ENCODE measurements around the gene ANGEL1.

Gene ANGEL1

DNA sequence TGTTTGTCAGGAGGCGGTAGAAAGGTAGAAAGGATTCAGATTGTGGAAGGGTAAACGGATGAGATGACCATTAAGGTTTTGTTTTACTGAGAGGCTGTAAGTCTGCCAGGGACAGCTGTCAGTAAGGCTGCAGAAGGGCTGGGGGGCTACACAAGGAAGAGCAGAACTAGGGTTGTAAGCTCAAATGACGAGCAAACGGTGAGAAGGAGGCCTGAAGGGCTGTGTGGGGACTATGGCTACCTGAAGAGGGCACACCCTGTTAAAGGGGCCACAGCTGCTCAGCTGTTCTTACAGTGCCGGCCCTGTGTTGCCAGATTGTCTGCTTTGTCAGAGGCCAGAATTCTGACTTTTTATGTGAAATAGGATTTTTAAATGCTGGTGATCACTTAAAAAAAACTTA lies 32.3 kb downstream of the ANGEL1 start:
- in situ Hi-C loops (cut with MboI; ENCODE audit: low sequenced_read_pairs), result no loop called here

- in situ Hi-C loops (cut with MboI; ENCODE audit: low sequenced_read_pairs), result no loop called here
Observed at GRCh38 chr14:76780058-76780345, 32.7 kb downstream of the ANGEL1 start.

DNA sequence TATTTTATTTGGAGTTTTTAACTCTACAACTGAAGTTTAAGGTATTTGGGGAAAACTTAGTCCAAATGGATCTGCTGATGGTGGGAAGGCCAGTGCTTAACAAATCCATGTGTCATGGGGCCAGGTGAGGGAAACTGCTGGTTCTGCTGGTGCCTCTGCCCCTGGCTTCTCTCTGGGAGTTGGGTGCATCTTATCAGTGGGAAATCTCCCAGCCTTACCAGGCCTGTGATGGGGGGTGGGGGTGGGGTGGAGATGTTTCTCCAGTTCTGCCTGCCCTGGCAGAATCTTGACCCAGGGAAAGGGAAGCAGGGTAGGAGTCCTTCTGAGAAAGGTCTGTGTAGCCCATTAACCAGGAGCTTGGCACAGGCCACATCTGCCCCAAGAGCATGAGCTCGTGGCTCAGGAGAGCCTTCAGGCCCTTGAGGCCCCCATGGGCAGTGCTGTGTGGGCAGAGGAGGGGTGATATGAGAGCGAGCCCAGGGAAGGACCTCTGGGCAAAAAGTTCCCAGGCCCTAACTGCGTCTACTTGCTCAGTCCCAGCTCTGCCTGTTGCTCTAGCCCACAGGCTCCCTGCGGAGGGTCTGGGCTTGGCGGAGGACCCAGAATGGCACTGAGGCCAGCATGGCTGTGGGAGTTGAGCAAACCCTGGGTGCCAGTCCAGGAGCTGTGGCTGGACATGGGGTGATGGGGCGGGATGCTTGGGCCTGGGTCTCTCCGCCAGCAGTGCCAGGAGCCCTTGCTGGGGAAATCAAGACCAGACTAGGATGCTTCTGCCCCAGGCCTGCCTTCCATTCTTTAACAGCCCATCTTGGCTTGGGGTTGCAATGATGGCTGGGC lies 33.2 kb downstream of the ANGEL1 start:
- in situ Hi-C loops (cut with MboI; ENCODE audit: low sequenced_read_pairs), result no loop called here

DNA sequence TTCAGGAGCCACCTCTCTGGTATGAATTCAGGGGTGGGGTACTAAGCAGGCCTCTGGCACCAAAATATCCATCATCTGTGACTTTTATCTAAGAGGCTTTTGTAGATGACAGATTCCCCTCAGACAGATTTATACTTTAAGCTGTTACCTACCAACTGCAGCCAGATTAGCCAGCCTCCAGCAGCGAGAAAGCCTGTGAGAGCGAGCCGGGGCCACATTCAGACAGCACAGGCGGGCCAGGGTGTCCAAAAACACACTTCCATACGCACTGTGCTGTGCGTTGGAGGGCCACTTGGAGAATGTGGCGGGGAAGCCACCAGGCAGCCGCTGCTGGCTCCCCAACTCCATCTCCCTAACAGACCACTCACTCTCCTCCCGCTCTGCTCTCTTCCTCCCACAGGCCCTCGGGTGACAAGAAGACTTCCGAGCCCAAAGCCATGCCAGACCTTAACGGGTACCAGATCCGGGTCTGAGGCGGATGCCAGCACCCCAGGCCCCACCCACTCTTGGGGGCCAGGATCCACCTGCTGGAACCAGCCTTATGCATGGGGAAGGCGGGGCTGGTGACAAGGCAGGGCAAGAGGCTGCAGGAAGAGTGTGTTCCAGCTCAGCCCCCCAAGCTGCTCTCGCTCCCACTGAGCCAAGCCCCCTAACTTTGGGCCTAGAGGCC lies 34.0 kb downstream of the ANGEL1 start:
- in situ Hi-C loops (cut with MboI; ENCODE audit: low sequenced_read_pairs), result no loop called here

DNA sequence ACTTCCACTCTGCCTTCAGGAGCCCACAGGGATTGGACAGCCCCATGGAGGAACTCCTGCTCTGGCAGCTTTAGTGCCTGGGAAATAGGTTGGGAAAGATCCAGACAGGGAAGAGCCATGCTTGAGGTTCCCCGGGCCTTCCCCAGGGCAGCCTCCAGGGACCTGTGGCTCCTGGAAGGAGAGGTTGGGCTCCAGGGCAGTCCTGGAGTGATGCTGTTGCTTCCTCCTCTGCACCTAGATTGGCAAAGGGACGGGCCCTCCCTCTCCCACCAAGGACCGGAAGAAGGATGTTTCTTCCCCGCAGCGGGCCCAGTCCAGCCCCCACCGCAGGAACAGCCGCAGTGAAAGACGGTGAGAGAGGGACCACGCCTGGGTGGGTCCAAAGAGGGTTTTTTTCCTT lies 35.0 kb downstream of the ANGEL1 start:
- in situ Hi-C loops (cut with MboI; ENCODE audit: low sequenced_read_pairs), result no loop called here

DNA sequence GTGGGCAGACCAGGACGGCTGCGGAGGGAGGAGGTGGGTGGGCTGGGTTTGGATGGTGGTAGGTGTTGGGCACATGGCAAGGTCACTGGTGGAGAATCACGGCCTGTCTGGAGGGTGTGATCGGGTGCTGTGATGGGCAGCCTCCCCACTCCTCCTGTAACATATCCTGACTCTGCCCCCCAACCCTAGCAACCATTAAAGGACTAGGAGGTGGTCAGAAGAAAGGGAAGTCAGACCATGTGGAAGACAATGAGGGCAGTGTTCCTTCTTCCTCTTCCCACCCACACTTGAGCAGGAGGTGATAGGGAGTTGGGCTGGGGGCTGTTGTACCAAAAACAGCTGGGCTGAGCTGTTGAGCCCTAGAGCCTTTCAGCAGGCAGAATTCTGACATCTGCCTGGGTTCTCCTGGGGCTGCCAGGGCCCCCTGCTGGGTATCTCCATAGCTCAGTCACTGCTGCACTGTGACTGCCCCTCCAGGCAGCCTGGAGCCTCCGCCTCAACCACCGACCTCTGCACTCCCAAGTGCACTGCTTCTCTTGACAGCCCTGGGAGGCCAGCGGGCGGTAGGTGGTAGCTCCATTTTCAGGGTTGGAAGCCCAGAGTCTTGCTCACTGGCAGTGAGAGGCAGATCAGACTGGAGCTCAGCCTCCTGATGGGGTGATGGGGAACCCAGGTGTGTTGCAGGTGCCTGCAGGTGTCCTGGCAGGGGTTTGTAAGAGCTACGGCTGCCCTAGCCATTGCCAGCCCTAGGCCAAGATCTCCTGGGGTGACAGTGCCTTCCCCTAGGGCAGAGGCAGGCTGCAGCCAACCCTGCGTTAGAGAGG lies 36.0 kb downstream of the ANGEL1 start:
- in situ Hi-C loops (cut with MboI; ENCODE audit: low sequenced_read_pairs), result no loop called here

DNA sequence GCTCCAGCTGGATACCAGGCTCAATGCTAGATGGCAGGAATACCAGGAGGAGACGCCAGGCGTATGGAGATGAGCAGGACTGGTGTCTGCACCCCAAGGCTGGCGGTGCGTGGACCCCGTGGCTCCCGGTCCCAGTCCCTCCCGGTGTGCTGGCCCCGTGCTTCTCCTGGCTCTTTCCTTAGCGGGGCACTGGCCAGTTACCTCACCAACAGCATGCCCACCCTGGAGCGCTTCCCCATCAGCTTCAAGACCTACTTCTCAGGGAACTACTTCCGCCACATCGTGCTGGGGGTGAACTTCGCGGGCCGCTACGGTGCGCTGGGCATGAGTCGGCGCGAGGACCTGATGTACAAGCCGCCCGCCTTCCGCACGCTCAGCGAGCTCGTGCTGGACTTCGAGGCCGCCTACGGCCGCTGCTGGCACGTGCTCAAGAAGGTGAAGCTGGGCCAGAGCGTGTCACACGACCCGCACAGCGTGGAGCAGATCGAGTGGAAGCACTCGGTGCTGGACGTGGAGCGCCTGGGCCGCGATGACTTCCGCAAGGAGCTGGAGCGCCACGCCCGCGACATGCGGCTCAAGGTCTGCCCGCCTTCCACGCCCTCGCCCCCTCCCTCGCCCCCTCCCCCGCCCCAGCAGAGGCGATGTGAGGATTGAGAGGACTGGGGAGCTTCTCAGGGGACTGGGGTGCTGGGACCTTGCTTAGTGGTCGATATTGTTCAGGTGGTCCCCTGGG lies 36.8 kb downstream of the ANGEL1 start:
- in situ Hi-C loops (cut with MboI; ENCODE audit: low sequenced_read_pairs), result no loop called here

DNA sequence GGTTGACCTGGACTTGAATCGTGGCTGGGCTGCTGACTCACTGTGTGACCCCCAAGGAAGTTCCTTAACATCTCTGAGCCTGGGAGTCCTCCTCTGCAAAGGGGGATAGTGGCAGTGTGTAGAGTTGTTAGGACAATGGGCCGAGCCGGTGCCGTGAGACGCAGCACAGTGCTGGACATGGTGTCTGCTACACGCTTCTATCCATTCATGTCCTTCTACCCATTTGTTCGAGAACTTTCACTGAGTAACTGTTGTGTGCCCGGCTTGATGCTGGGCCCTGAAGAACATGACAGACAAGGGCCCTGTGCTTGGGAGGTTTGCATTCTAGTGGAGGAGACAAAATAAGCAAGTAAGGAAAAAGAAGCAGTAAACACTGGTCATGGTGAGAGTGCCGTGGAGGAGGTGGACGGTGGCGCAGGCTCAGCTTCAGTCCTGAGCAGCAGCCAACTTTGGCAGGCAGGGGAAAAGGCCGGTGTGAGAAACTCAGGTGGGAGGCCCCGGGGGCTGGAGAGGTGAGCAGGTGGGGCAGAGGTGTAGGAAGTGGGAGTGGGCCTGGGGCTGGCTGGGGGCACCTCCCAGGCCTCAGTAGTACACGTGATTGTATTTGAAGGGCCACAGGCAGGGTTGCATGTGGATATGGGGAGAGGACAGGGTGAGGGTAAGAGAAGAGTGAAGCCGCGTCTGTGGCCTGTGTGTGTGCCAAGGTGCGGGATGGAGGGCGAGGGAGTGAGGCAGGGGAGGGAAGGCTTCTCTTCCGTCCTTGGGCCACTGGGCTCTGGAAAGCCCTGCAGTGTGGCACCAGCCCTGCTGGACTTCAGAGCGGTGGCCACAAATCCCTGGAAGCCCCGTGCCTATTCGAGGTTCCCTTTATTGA lies 37.6 kb downstream of the ANGEL1 start:
- in situ Hi-C loops (cut with MboI; ENCODE audit: low sequenced_read_pairs), result no loop called here

DNA sequence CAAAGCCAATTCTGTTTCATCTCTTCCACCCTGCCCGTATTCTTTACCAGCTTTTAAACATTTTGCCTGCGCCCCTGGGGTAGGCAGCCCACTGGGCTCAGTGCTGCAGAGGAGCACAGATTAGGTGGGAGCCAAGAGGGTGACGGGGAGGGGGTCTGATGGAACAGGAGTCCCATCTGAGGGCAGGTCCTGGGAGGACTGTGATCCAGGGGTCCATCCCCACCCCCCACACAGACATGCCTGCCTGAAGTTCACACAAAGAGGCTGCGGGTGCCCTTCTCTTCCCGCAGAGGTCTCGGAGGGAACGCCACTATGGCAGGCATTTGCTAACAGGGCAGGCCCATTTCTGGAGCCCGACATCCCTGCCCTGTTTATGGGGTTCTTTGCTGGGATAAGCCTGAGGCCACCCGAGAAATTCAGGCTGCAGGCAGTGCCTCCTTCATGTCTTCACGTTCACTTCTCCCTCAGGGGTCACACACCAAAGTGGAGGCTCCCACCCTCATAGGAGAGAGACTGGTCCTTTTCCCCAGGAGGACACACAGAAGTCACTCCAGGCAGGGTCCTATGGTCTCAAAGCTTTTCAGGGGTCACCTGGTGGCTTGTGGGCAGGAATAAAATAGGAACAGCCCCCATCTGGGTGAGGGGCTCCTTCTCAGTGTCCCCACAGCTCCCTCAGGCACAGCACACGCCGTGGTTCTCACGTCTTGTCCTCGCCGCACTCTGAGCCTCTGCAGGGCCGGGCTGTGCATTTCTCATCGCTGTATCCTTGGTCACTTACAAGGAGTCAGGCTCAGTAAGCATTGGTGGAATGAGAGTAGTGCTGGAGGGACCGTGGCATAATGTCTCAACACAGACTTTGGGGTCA lies 38.5 kb downstream of the ANGEL1 start:
- in situ Hi-C loops (cut with MboI; ENCODE audit: low sequenced_read_pairs), result no loop called here

DNA sequence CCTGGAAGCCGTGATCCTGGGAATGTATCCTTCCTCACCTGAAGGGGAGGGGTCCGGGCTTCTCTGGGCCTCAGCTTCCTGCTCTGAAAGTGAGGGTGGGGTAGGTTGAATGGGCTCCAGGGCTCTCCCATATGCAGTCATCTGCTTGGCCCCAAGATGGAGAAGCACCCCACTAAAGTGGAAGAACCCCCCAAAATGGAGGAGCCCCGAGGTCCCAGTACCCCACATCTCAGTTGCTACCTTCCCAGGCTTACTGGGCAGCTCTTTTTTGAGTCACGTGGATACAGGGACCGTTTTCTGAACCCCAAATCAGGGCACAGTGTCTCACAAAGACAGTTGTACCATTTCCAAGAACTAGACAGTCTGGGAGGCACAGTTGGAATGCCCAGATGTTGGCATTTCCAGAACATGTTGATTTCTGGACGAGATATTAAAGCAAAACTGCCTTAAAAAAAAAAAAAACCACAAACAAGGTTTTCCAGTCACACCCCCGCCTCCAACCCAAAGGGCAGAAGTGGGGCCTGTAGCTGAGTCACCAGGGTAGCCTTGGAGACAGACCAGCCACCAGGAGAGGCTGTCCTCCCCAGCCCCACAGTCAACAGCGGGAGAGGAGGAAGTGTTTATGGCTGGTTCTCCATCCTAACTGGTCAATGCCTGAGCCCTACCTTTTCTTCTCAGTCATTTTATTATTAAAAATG lies 39.3 kb downstream of the ANGEL1 start:
- in situ Hi-C loops (cut with MboI; ENCODE audit: low sequenced_read_pairs), result no loop called here

GRCh38 chr14:76772300-76773187 lies 40.1 kb downstream of the ANGEL1 start:
- in situ Hi-C loops (cut with MboI; ENCODE audit: low sequenced_read_pairs), result no loop called here

GRCh38 chr14:76771437-76771980 lies 41.2 kb downstream of the ANGEL1 start:
- in situ Hi-C loops (cut with MboI; ENCODE audit: low sequenced_read_pairs), result no loop called here

GRCh38 chr14:76770521-76771436 lies 41.9 kb downstream of the ANGEL1 start:
- in situ Hi-C loops (cut with MboI; ENCODE audit: low sequenced_read_pairs), result no loop called here

DNA sequence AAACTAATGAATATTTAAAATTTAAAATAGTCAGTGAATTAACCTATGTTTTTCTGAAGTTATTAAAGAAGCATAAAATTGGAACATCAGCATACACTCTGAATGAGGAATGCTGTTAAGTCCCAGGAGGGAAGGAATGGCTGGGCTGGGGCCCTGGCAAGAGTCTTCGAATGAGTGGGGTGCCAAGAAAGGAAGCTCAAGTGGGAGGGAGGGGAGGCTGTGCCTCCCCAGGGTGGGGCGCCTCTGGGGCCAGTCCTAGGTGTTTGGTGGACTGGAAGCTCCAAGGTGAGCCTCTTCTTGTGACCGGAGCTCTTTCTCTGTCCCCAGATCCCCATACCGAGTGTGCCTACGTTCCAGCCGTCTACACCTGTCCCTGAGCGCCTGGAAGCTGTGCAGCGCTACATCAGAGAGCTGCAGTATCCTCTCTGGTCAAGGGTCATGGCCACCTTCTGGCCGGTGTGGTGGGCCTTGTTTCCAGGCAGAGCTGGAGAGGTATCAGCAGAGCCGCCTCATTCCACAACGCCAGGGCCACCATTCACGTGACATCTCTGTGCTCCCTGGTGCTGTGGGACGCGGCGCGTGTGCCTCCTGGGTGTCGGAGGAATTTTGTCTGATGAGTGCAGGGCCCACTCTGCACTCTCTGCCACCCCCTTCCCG lies 42.9 kb downstream of the ANGEL1 start:
- in situ Hi-C loops (cut with MboI; ENCODE audit: low sequenced_read_pairs), result no loop called here

DNA sequence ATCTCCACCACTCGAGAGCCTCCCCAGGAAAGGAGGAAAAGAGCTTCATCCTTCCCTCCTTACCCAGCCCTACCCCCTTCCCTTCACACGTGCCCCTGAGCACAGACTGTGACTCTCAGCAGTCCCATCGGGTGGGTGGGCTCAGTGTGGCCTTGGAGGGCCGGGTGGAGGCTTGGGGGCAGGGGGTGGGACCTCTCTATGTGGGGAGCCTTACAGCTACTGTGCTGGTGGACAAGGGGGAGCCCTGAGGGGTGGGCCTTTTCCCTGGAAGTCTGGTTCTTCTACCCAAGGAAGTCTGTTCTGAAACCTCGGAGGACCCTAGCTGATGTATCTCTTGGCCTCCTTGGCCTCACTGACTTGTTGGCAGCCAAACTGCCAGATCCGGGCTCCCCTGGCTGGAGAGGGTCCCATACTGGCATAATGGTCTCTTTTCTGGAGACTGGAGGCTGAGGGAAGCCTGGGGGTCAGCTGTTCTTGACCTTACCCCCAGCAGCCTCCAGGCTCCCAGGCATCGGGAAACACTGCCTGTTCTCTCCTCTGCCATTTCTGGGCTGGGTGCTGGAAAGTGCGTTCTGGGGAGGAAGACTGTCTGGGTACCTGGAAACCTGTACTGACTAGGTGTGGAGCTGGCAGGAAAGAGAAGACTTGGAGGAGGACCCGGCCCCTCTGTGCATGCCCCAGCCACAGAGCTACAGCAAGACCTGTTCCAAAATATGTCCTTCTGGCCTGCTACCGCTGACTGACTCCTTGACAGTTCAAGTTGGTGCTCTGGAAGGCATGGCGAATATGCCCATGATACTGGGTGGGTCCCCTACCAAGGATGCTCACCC lies 43.8 kb downstream of the ANGEL1 start:
- in situ Hi-C loops (cut with MboI; ENCODE audit: low sequenced_read_pairs), result no loop called here
